ENCODE data around the gene PRLHR. TPM values are rescaled to one million over a fixed set of nuclear protein-coding genes. Genes with fewer than 3 reads are reported as not detected.

Gene PRLHR
- total RNA-seq, 2 donors from 2014 or later, result not detected

DNA sequence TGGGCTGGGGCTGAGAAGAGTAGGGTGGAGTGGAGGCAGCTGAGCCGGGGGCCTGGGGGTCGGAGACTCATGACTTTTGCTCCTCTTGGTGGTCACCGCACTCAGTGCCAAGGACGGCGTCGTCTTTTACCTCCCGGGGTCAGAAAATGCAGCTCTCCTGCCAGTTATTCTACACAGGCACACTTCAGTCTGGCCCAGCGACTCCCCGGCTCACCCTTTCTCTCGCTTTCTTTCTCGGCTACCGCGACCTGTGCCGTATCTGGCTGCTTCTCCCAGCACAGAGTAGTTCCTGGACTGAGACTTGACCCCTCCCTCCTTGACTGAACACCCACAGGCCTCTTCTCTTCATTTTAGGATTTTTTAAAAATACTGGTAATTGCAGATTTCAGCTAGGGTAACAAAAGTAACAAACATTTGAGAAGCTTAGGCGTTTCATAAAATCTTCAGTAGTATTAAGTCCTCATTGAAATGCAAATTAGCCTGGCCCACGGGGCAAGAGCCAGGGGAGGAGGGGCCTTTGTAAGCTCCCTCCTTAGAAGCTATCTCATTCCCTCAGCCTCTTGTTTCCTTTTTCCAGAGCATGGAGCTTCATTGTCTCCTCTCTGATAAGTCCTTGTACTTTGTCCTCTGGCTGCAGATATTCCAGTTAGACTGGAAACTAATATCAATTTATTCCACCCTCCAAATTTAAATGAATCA lies 1.1 kb upstream of the PRLHR start:
- Histone ChIP-seq H3K9me3 (no peaks in the 10 kb centered on the region), H3K27ac (no peak overlapping the region), H3K36me3 (no peaks in the 10 kb centered on the region), H3K4me1 (ENCODE audit: control insufficient read depth in 1 of 2, low read depth in 2 of 2) (no peaks in the 10 kb centered on the region), H3K27me3 (replicated peaks; ENCODE audit: insufficient read depth) (peaks cover 19% of the 10 kb centered on the region), H3K4me3 (no peak overlapping the region)
- ATAC-seq (ENCODE audit: insufficient number of reproducible peaks, low FRiP score, low read depth), result no peak
- no peak for DNase-seq (ENCODE audit: low spot score)
- TF ChIP-seq, protein P1, sequence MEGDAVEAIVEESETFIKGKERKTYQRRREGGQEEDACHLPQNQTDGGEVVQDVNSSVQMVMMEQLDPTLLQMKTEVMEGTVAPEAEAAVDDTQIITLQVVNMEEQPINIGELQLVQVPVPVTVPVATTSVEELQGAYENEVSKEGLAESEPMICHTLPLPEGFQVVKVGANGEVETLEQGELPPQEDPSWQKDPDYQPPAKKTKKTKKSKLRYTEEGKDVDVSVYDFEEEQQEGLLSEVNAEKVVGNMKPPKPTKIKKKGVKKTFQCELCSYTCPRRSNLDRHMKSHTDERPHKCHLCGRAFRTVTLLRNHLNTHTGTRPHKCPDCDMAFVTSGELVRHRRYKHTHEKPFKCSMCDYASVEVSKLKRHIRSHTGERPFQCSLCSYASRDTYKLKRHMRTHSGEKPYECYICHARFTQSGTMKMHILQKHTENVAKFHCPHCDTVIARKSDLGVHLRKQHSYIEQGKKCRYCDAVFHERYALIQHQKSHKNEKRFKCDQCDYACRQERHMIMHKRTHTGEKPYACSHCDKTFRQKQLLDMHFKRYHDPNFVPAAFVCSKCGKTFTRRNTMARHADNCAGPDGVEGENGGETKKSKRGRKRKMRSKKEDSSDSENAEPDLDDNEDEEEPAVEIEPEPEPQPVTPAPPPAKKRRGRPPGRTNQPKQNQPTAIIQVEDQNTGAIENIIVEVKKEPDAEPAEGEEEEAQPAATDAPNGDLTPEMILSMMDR (IDR thresholded peaks at IDR 0.05), result no peak

DNA sequence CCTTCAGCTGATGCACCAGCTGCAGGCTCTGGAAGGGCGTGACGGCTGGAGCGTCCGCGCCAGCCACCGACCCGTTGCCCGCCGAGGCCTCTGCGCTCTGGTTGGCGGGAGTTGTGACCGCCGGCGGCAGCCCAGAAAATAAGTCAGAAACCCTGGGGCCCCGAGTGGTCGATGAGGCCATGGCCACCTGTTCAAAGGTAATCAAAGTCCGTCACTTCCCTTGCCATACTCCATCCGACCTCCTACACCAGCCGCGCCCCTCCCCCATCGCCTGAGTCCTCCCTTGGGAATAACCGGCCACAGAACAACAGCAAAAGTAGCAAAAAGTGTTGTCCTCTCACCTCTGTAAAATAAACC lies 406 bp downstream of the PRLHR start:
- H3K9me3 ChIP-seq, result no peaks in the 10 kb centered on the region
- TF ChIP-seq, protein P1 (IDR thresholded peaks at IDR 0.05), result no peak

DNA sequence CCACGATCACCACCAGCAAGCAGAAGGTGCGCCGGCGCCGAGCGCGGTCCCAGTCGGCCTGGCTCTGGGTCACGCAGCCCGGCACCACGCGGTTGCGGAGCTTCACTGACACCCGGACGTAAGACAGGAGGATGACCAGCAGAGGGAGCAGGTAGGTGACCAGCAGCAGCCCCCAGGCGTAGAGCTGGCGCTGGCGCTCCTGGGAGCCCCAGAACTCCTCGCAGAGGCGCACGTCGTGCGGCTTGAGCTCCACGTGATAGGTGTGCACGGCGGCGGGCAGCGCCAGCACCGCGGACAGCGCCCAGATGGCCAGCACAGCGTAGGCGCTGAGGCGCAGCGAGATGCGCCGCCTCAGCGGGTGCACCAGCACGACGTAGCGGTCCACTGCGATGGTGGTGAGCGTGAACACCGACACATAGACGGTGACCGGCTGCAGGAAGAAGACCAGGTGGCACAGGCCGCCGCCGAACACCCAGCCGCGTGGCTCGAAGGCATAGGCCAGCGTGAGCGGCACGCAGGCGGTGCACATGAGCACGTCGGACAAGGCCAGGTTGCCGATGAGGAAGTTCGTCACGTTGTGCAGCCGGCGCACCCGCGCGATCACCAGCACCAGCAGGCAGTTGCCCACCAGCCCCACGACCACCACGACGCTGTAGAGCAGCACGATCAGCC lies 920 bp downstream of the PRLHR start:
- Histone ChIP-seq H3K4me3 (no peak overlapping the region), H3K9me3 (no peaks in the 10 kb centered on the region), H3K4me1 (ENCODE audit: control insufficient read depth in 1 of 2, low read depth in 2 of 2) (no peaks in the 10 kb centered on the region), H3K27me3 (replicated peaks; ENCODE audit: insufficient read depth) (peaks cover 19% of the 10 kb centered on the region), H3K36me3 (no peaks in the 10 kb centered on the region), H3K27ac (no peak overlapping the region)
- ATAC-seq (ENCODE audit: insufficient number of reproducible peaks, low FRiP score, low read depth), result no peak
- no peak for DNase-seq (ENCODE audit: low spot score)
- TF ChIP-seq, protein P1 (IDR thresholded peaks at IDR 0.05), result no peak

More for the DNA sequence above, 406 bp downstream of the PRLHR start:
- Histone ChIP-seq H3K36me3 (no peaks in the 10 kb centered on the region), H3K4me1 (ENCODE audit: control insufficient read depth in 1 of 2, low read depth in 2 of 2) (no peaks in the 10 kb centered on the region), H3K4me3 (no peak overlapping the region), H3K27me3 (replicated peaks; ENCODE audit: insufficient read depth) (peaks cover 19% of the 10 kb centered on the region), H3K27ac (no peak overlapping the region)
- DNase-seq (ENCODE audit: low spot score) (no peak), ATAC-seq (ENCODE audit: insufficient number of reproducible peaks, low FRiP score, low read depth) (no peak)

DNA sequence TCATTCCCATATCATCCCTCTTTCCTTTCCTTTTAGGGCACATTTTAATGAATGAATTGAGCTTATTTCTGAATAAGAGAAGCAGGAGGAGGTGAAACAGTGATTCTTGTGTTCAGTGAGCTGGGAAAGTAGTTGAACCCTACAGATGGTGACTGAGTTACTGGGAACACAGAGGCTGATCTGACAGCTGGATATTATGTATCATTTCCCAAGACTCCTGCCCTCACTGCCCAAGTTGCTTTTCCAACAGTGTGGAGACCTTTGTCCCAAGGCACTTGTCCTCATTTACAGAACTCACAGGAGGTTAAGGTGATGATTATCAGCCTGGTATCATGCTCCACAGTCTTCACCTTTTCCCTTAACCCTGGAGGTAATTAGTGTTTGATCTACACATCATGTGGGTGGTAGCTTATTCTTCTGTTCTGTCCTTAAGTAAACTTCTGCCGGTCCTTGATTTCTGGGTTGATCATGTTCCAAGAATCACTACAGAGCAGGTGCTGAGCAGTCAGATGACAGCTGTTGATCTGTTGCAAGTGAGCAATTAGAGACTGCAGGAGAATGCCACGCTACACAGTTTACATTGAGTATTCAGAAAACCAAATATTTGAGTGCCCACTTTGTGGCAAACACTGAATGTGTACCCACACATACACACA lies 2.6 kb downstream of the PRLHR start:
- Histone ChIP-seq H3K36me3 (no peaks in the 10 kb centered on the region), H3K27me3 (replicated peaks; ENCODE audit: insufficient read depth) (peaks cover 19% of the 10 kb centered on the region), H3K4me3 (no peak overlapping the region), H3K27ac (no peak overlapping the region), H3K4me1 (ENCODE audit: control insufficient read depth in 1 of 2, low read depth in 2 of 2) (no peaks in the 10 kb centered on the region), H3K9me3 (no peaks in the 10 kb centered on the region)
- TF ChIP-seq, protein P1 (IDR thresholded peaks at IDR 0.05), result no peak
- ATAC-seq (ENCODE audit: insufficient number of reproducible peaks, low FRiP score, low read depth) (no peak), DNase-seq (ENCODE audit: low spot score) (no peak)

DNA sequence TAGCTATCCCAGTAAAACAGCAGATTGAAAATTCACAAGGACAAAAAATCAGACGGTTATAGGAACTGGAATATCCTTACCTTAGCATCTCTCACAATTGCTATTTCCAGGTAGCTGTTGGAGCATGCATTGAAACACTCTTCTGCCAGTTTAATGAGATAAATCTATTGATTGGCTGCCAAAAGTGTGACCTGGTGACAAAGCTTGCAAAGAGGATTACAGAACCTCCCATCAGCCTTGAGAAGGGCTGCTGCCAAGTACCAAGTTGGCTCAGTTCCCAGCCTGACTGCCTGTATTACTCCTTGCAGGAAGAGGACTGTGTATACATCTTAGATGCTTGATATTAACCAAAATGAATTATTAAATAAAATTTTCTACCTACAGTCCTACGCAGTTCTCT lies 5.1 kb downstream of the PRLHR start:
- Histone ChIP-seq H3K4me1 (ENCODE audit: control insufficient read depth in 1 of 2, low read depth in 2 of 2) (no peaks in the 10 kb centered on the region), H3K9me3 (no peaks in the 10 kb centered on the region), H3K4me3 (no peak overlapping the region), H3K36me3 (no peaks in the 10 kb centered on the region), H3K27ac (no peak overlapping the region), H3K27me3 (replicated peaks; ENCODE audit: insufficient read depth) (peaks cover 12% of the 10 kb centered on the region)
- DNase-seq (ENCODE audit: low spot score) (no peak), ATAC-seq (ENCODE audit: insufficient number of reproducible peaks, low FRiP score, low read depth) (no peak)
- TF ChIP-seq, protein P1 (IDR thresholded peaks at IDR 0.05), result no peak

All from thoracic aorta (tissue), 2 donors.